Measurements from ENCODE around the gene CD300A. TPM values are rescaled to one million over a fixed set of nuclear protein-coding genes. Genes with fewer than 3 reads are reported as not detected.

The CD300A gene
- polyA plus RNA-seq, 1 donor (not counting 4 experiments of a cell fraction or from before 2014, with no cell fraction given): 0.07 TPM

- dilution Hi-C loops (cut with MboI; ENCODE audit: extremely low pct_ligation_motif_present, low sequenced_read_pairs): no loop called here
- no peaks in the 10 kb centered on the region for H3K79me2 ChIP-seq (ENCODE audit: control insufficient read depth, insufficient read depth, low read length)
- H3K9ac ChIP-seq (ENCODE audit: control insufficient read depth, extremely low read depth, insufficient read depth, low read length): no peak overlapping the region
- no peak overlapping the region for H2AFZ ChIP-seq (ENCODE audit: control insufficient read depth, low read length)
- H3K4me3 ChIP-seq (ENCODE audit: control insufficient read depth in 2 of 3, extremely low read depth in 1 of 3, insufficient read depth in 2 of 3, low read depth in 1 of 3, low read length in 3 of 3): no peak overlapping the region
- no peak overlapping the region for H3K4me2 ChIP-seq (ENCODE audit: control insufficient read depth, extremely low read depth, insufficient read depth, low read depth, low read length)
- H3K9me3 ChIP-seq (ENCODE audit: control insufficient read depth, low read depth, low read length): no peaks in the 10 kb centered on the region
- H3K27ac ChIP-seq (ENCODE audit: control insufficient read depth, insufficient read depth, low read length): no peak overlapping the region
- DNase-seq (ENCODE audit: low read depth, low spot score) (no peak), FAIRE-seq (no peak)
- H4K20me1 ChIP-seq (ENCODE audit: control insufficient read depth, extremely low read depth, insufficient read depth, low read length): no peaks in the 10 kb centered on the region
- H3K36me3 ChIP-seq (ENCODE audit: control insufficient read depth in 2 of 2, extremely low read depth in 1 of 2, insufficient read depth in 2 of 2, low read length in 2 of 2): no peaks in the 10 kb centered on the region
- no peak for TF ChIP-seq CTCF (optimal IDR thresholded peaks at IDR 0.05 in 1 of 3, IDR thresholded peaks at IDR 0.05 in 1 of 3, conservative IDR thresholded peaks at IDR 0.05 in 1 of 3; ENCODE audit: extremely low read depth in 1 of 3, insufficient read depth in 2 of 3, low read length in 3 of 3)
- TF ChIP-seq EZH2 (IDR thresholded peaks at IDR 0.05; ENCODE audit: low read length): no peak
- H3K27me3 ChIP-seq (ENCODE audit: control insufficient read depth, extremely low read depth, insufficient read depth, low read length): no peaks in the 10 kb centered on the region
- no peaks in the 10 kb centered on the region for H3K4me1 ChIP-seq (ENCODE audit: control insufficient read depth, extremely low read depth, insufficient read depth, low read length)
- no peaks in the 10 kb centered on the region for H3K9me1 ChIP-seq (ENCODE audit: control insufficient read depth, extremely low read depth, insufficient read depth, low read length)
Measured at GRCh38 chr17:74526681-74527080, 60.2 kb downstream of the CD300A start.

- H4K20me1 ChIP-seq (ENCODE audit: control insufficient read depth, extremely low read depth, insufficient read depth, low read length): no peaks in the 10 kb centered on the region
- FAIRE-seq: no peak
- H3K9me3 ChIP-seq (ENCODE audit: control insufficient read depth, low read depth, low read length): no peaks in the 10 kb centered on the region
- H2AFZ ChIP-seq (ENCODE audit: control insufficient read depth, low read length): no peak overlapping the region
- no peak overlapping the region for H3K4me3 ChIP-seq (ENCODE audit: control insufficient read depth in 2 of 3, extremely low read depth in 1 of 3, insufficient read depth in 2 of 3, low read depth in 1 of 3, low read length in 3 of 3)
- H3K4me2 ChIP-seq (ENCODE audit: control insufficient read depth, extremely low read depth, insufficient read depth, low read depth, low read length): no peak overlapping the region
- no peaks in the 10 kb centered on the region for H3K79me2 ChIP-seq (ENCODE audit: control insufficient read depth, insufficient read depth, low read length)
- no peaks in the 10 kb centered on the region for H3K36me3 ChIP-seq (ENCODE audit: control insufficient read depth in 2 of 2, extremely low read depth in 1 of 2, insufficient read depth in 2 of 2, low read length in 2 of 2)
- H3K4me1 ChIP-seq (ENCODE audit: control insufficient read depth, extremely low read depth, insufficient read depth, low read length): no peaks in the 10 kb centered on the region
- H3K27me3 ChIP-seq (ENCODE audit: control insufficient read depth, extremely low read depth, insufficient read depth, low read length): no peaks in the 10 kb centered on the region
- no peaks in the 10 kb centered on the region for H3K9me1 ChIP-seq (ENCODE audit: control insufficient read depth, extremely low read depth, insufficient read depth, low read length)
- no peak for DNase-seq (ENCODE audit: low read depth, low spot score)
- no peak overlapping the region for H3K27ac ChIP-seq (ENCODE audit: control insufficient read depth, insufficient read depth, low read length)
- dilution Hi-C loops (cut with MboI; ENCODE audit: extremely low pct_ligation_motif_present, low sequenced_read_pairs): no loop called here
- H3K9ac ChIP-seq (ENCODE audit: control insufficient read depth, extremely low read depth, insufficient read depth, low read length): no peak overlapping the region
- TF ChIP-seq CTCF (optimal IDR thresholded peaks at IDR 0.05 in 1 of 3, IDR thresholded peaks at IDR 0.05 in 1 of 3, conservative IDR thresholded peaks at IDR 0.05 in 1 of 3; ENCODE audit: extremely low read depth in 1 of 3, insufficient read depth in 2 of 3, low read length in 3 of 3): no peak
- TF ChIP-seq EZH2 (IDR thresholded peaks at IDR 0.05; ENCODE audit: low read length): no peak
Measured at GRCh38 chr17:74527081-74527480, 60.6 kb downstream of the CD300A start.
